HepG2 (cell line): ENCODE results near the gene METRNL. TPM values are rescaled to one million over a fixed set of nuclear protein-coding genes. Genes with fewer than 3 reads are reported as not detected.

Experiments used
- ATAC-seq: fragments of 200-7000 bp; cut with Tn5 transposase; 3 replicates; pipeline ENCODE4 v1.9.1; 2020; ENCODE audit warnings: mild to moderate bottlenecking, moderate library complexity
- BruUV-seq: library from RNA; stranded (reverse); fragments of 400-500 nt; replicated peaks from 2 replicates; lab custom pipeline; 2021; lab: Mats Ljungman, UMichigan
- CTCF ChIA-PET: fragments of 300-600 bp; formaldehyde crosslinking; extraction: SDS; loops from one replicate; lab custom pipeline; 2021; ENCODE audit warnings: low total read pairs, inconsistent platforms, low intra/inter-chr PET ratio; lab: Yijun Ruan, JAX
- POLR2A ChIA-PET: fragments of 350-600 bp; sonication (Branson Sonifier 250); formaldehyde crosslinking; loops from one replicate; lab custom pipeline; 2020; ENCODE audit warnings: antibody characterized with exemption, inconsistent platforms; lab: Yijun Ruan, JAX
- DNase-seq: peaks from one replicate; pipeline ENCODE4 v3.0.0-alpha.2; 2015; ENCODE audit warnings: low spot score
- FAIRE-seq: peaks from 3 replicates; lab custom pipeline; 2011; peaks lifted over from hg19 to GRCh38; lab: Jason Lieb, UNC
- H2AFZ ChIP-seq: one replicate; pipeline ENCODE4 v1.6.1; 2011; ENCODE audit warnings: low read length, inconsistent platforms
- H3K27ac ChIP-seq: fragments of 300-600 bp; 3 replicates; pipeline ENCODE4 v1.8.0; 2011; ENCODE audit warnings: mixed run types, mild to moderate bottlenecking, mixed read lengths, low read length, inconsistent platforms; ENCODE audit not compliant: insufficient read depth; ENCODE audit errors: extremely low read length
- H3K27me3 ChIP-seq, 2 experiments: fragments of 200-600 bp in 1 of 2; 2 replicates in 1 of 2; 3 replicates in 1 of 2; pipeline versions ENCODE4 v1.6.0 to v1.8.0; 2011; ENCODE audit warnings: low read length in 2 of 2, mild to moderate bottlenecking in 2 of 2, moderate library complexity in 2 of 2, inconsistent platforms in 1 of 2; ENCODE audit not compliant: insufficient read depth in 2 of 2, control insufficient read depth in 1 of 2
- H3K36me3 ChIP-seq, 2 experiments: fragments of 200-600 bp in 1 of 2; replicated peaks in 1 of 2; 2 replicates in 1 of 2; 3 replicates in 1 of 2; pipeline versions ENCODE4 v1.5.1 to v1.8.0; 2011; ENCODE audit warnings: low read length in 2 of 2, inconsistent platforms in 1 of 2; ENCODE audit not compliant: insufficient read depth in 2 of 2, control insufficient read depth in 1 of 2
- H3K4me1 ChIP-seq: 2 replicates; pipeline ENCODE4 v1.5.1; 2012; ENCODE audit warnings: low read length, inconsistent platforms; ENCODE audit not compliant: insufficient read depth
- H3K4me2 ChIP-seq: 2 replicates; pipeline ENCODE4 v1.6.0; 2011; ENCODE audit warnings: low read depth, low read length, inconsistent platforms
- H3K4me3 ChIP-seq, 3 experiments: fragments of 200-600 bp in 1 of 3; sonication (generic), shearing (Covaris generic) in 1 of 3; replicated peaks in 1 of 3; 2 replicates each; pipeline ENCODE4 v1.5.1; 2011 to 2016; ENCODE audit warnings: low read length in 3 of 3, inconsistent platforms in 2 of 3, low read depth in 2 of 3, mild to moderate bottlenecking in 2 of 3, control low read depth in 1 of 3, mixed read lengths in 1 of 3; ENCODE audit not compliant: insufficient read depth in 1 of 3
- H3K79me2 ChIP-seq: one replicate; pipeline ENCODE4 v1.6.1; 2011; ENCODE audit warnings: low read length, inconsistent platforms; ENCODE audit not compliant: insufficient read depth
- H3K9ac ChIP-seq: 2 replicates; pipeline ENCODE4 v1.6.0; 2011; ENCODE audit warnings: mild to moderate bottlenecking, low read depth, low read length, inconsistent platforms; ENCODE audit not compliant: insufficient read depth
- H3K9me3 ChIP-seq: 2 replicates; pipeline ENCODE4 v1.5.1; 2012; ENCODE audit warnings: mild to moderate bottlenecking, low read length
- H4K20me1 ChIP-seq: 2 replicates; pipeline ENCODE4 v1.6.0; 2011; ENCODE audit warnings: inconsistent platforms, mild to moderate bottlenecking, low read length, moderate library complexity; ENCODE audit not compliant: insufficient read depth
- ARNT2 ChIP-seq: sonication (generic); formaldehyde crosslinking; IDR thresholded peaks from 2 replicates; pipeline ENCODE4 v1.8.0; 2022; ENCODE audit warnings: mild to moderate bottlenecking, low read depth, missing genetic modification reagents, moderate library complexity
- CBX1 ChIP-seq: IDR thresholded peaks from one replicate; pipeline ENCODE4 v1.6.1; 2016; ENCODE audit warnings: antibody characterized with exemption, low read depth
- GABPB1 ChIP-seq: IDR thresholded peaks from 2 replicates; pipeline ENCODE4 v1.6.1; 2016; ENCODE audit warnings: mild to moderate bottlenecking, missing genetic modification reagents, moderate library complexity, missing compliant biosample characterization
- HES4 ChIP-seq: sonication (generic); formaldehyde crosslinking; IDR thresholded peaks from 2 replicates; pipeline ENCODE4 v1.9.0; 2021; ENCODE audit warnings: mild to moderate bottlenecking, missing genetic modification reagents, borderline replicate concordance
- HNRNPLL ChIP-seq: fragments of 200-400 bp; formaldehyde crosslinking; IDR thresholded peaks from 2 replicates; pipeline ENCODE4 v1.6.1; 2017; ENCODE audit warnings: mild to moderate bottlenecking, low read depth, low read length; ENCODE audit not compliant: poor library complexity, severe bottlenecking
- MLX ChIP-seq: IDR thresholded peaks from 2 replicates; pipeline ENCODE4 v1.6.1; 2016
- NR2F6 ChIP-seq, 2 experiments: IDR thresholded peaks; 2 replicates each; pipeline ENCODE4 v1.6.1; 2016; ENCODE audit warnings: antibody characterized with exemption in 1 of 2, mild to moderate bottlenecking in 1 of 2
- PAX8 ChIP-seq: sonication (generic); formaldehyde crosslinking; IDR thresholded peaks from 2 replicates; pipeline ENCODE4 v1.8.0; 2022; ENCODE audit warnings: mild to moderate bottlenecking, missing genetic modification reagents, borderline replicate concordance
- REST ChIP-seq, 2 experiments: IDR thresholded peaks; 2 replicates each; pipeline ENCODE4 v1.6.1; 2011 to 2012; ENCODE audit warnings: low read length in 2 of 2, borderline replicate concordance in 1 of 2, low read depth in 1 of 2, mild to moderate bottlenecking in 1 of 2, moderate library complexity in 1 of 2
- ZNF280B ChIP-seq: sonication (generic); formaldehyde crosslinking; IDR thresholded peaks from 2 replicates; pipeline ENCODE4 v1.5.0; 2020; ENCODE audit warnings: missing genetic modification reagents, mild to moderate bottlenecking, borderline replicate concordance
- ZNF292 ChIP-seq: sonication (generic); formaldehyde crosslinking; IDR thresholded peaks from 2 replicates; pipeline ENCODE4 v1.8.1; 2022; ENCODE audit warnings: mild to moderate bottlenecking, low read depth, missing genetic modification reagents, borderline replicate concordance
- ZNF382 ChIP-seq: sonication (generic); formaldehyde crosslinking; IDR thresholded peaks from 2 replicates; pipeline ENCODE4 v1.5.0; 2020; ENCODE audit warnings: missing genetic modification reagents, mild to moderate bottlenecking, borderline replicate concordance
- ZNF687 ChIP-seq: sonication (generic); formaldehyde crosslinking; IDR thresholded peaks from 2 replicates; pipeline ENCODE4 v1.5.1; 2020; ENCODE audit warnings: mild to moderate bottlenecking, missing genetic modification reagents, moderate library complexity
- ZNF788 ChIP-seq: sonication (generic); formaldehyde crosslinking; IDR thresholded peaks from 2 replicates; pipeline ENCODE4 v1.5.0; 2020; ENCODE audit warnings: mild to moderate bottlenecking, missing genetic modification reagents, borderline replicate concordance
- WGBS: methylation state at CpG from one replicate; pipeline ENCODE4 v1.1.6; 2017; ENCODE audit warnings: low lambda C conversion rate; 5-methylcytosine and 5-hydroxymethylcytosine counted together
- in situ Hi-C: cut with HindIII; loops from 2 replicates; pipeline ENCODE4 v1.10.0; 2017; ENCODE audit warnings: low pct_unique_long_range_greater_than_20kb; ENCODE audit not compliant: extremely low pct_ligation_motif_present
- intact Hi-C: fragments of 100-400 bp; cut with micrococcal nuclease; formaldehyde crosslinking; loops from one replicate; pipeline ENCODE4 v1.10.0; 2022; ENCODE audit not compliant: unreplicated experiment
- polyA plus RNA-seq, 8 experiments: library from polyadenylated mRNA; depleted of rRNA in 3 of 8; stranded (reverse) in 7 of 8; unstranded in 1 of 8; fragments of >200 nt; fragmentation: Illumina TruSeq in 4 of 8; extraction: Trizol in 4 of 8; gene quantifications; 2 replicates each; pipeline versions ENCODE4 v1.2.1 to v1.2.3, GENCODE V29; 2011 to 2016; ENCODE audit warnings: low read depth in 4 of 8, missing spikeins in 1 of 8, mixed read lengths in 1 of 8; ENCODE audit not compliant: insufficient read depth in 1 of 8
- total RNA-seq, 5 experiments: library from RNA; depleted of rRNA; stranded (reverse); fragments of >200 nt; fragmentation: Illumina TruSeq; extraction: Trizol; gene quantifications; 2 replicates each; pipeline ENCODE4 v1.2.3, GENCODE V29; 2016; ENCODE audit warnings: low read depth in 1 of 5

The METRNL gene
- total and polyA plus RNA-seq, 2 of the 13 experiments (the other 11 are each of a cell fraction or from before 2014, with no cell fraction given): 0.66 to 0.84 TPM

- Histone ChIP-seq H3K4me3 (peak overlapping the region; percentile 42 to 76 (median 67)), H3K4me2 (peak overlapping the region; percentile 94), H3K4me1 (peaks cover 79% of the 10 kb centered on the region), H3K9me3 (no peaks in the 10 kb centered on the region), H3K9ac (peak overlapping the region; percentile 73), H3K36me3 (no peaks in the 10 kb centered on the region), H2AFZ (no peak overlapping the region), H3K79me2 (no peaks in the 10 kb centered on the region), H3K27ac (peak overlapping the region; percentile 54), H3K27me3 (peaks cover 5 to 34% of the 10 kb centered on the region in 2 experiments; a peak in 4 of 5 replicates), H4K20me1 (no peaks in the 10 kb centered on the region)
- intact Hi-C loops: no loop called here
- FAIRE-seq (no peak), ATAC-seq (no peak), DNase-seq (no peak)
- POLR2A ChIA-PET: no interaction called here
- CTCF ChIA-PET: no interaction called here
- WGBS: 0% methylated on average over 6 of the region's 12 CpGs
- no TSS peak for BruUV-seq
- in situ Hi-C loops: no loop called here
- TF ChIP-seq CBX1 (no peak), ZNF788 (no peak), HNRNPLL (no peak), ZNF382 (CRISPR knock-in tag) (no peak), ARNT2 (CRISPR knock-in tag) (no peak), MLX (CRISPR knock-in tag) (no peak), ZNF280B (CRISPR knock-in tag) (peak; percentile 28), ZNF687 (CRISPR knock-in tag) (no peak), GABPB1 (CRISPR knock-in tag) (no peak), PAX8 (no peak), ZNF292 (CRISPR knock-in tag) (peak; percentile 34; the same call in 1 of the 2 replicates), REST (IDR thresholded peaks at IDR 0.05; ENCODE audit: borderline replicate concordance in 1 of 2, low read depth in 1 of 2, low read length in 2 of 2) (no peak), HES4 (CRISPR knock-in tag) (peak; percentile 79; the same call in 1 of the 2 replicates), NR2F6 (IDR thresholded peaks at IDR 0.05) (peak; percentile 28; the same call in 1 of the 2 replicates), NR2F6 (CRISPR knock-in tag; IDR thresholded peaks at IDR 0.05) (no peak)
Observed at GRCh38 chr17:83052241-83052564, 27.2 kb upstream of the METRNL start.
